Measurements from ENCODE around the gene SLAMF9.
A peak's percentile ranks its signal among the peaks of the same experiment; 100 is the strongest.

The SLAMF9 gene

GRCh38 chr1:159974350-159974965 lies 20.4 kb upstream of the SLAMF9 start:
- no peak for DNase-seq (ENCODE audit: low read depth)

GRCh38 chr1:159973350-159973940 lies 19.4 kb upstream of the SLAMF9 start:
- DNase-seq (ENCODE audit: low read depth), result no peak

- no peak for DNase-seq (ENCODE audit: low read depth)
Observed at GRCh38 chr1:159972443-159973205, 18.6 kb upstream of the SLAMF9 start.

- no peak for DNase-seq (ENCODE audit: low read depth)
Observed at GRCh38 chr1:159970932-159971342, 16.9 kb upstream of the SLAMF9 start.

GRCh38 chr1:159968901-159969300 lies 14.9 kb upstream of the SLAMF9 start:
- no peak for DNase-seq (ENCODE audit: low read depth)

- DNase-seq (ENCODE audit: low read depth), result no peak
Observed at GRCh38 chr1:159965263-159965662, 11.2 kb upstream of the SLAMF9 start.

GRCh38 chr1:159964144-159964543 lies 10.1 kb upstream of the SLAMF9 start:
- DNase-seq (ENCODE audit: low read depth), result no peak

- no peak for DNase-seq (ENCODE audit: low read depth)
Observed at GRCh38 chr1:159962176-159962575, 8.1 kb upstream of the SLAMF9 start.

- DNase-seq (ENCODE audit: low read depth), result no peak
Observed at GRCh38 chr1:159961636-159962035, 7.6 kb upstream of the SLAMF9 start.

GRCh38 chr1:159960721-159961381 lies 6.8 kb upstream of the SLAMF9 start:
- DNase-seq (ENCODE audit: low read depth), result peak; percentile 91

GRCh38 chr1:159959451-159959850 lies 5.4 kb upstream of the SLAMF9 start:
- no peak for DNase-seq (ENCODE audit: low read depth)

- DNase-seq (ENCODE audit: low read depth), result no peak
Observed at GRCh38 chr1:159958719-159959380, 4.8 kb upstream of the SLAMF9 start.

- DNase-seq (ENCODE audit: low read depth), result no peak
Observed at GRCh38 chr1:159957824-159958268, 3.8 kb upstream of the SLAMF9 start.

GRCh38 chr1:159955456-159955855 lies 1.4 kb upstream of the SLAMF9 start:
- DNase-seq (ENCODE audit: low read depth), result no peak

GRCh38 chr1:159952932-159953331 lies 1.1 kb downstream of the SLAMF9 start:
- no peak for DNase-seq (ENCODE audit: low read depth)

- no peak for DNase-seq (ENCODE audit: low read depth)
Observed at GRCh38 chr1:159951551-159951950, 2.5 kb downstream of the SLAMF9 start.

GRCh38 chr1:159951016-159951415 lies 3.0 kb downstream of the SLAMF9 start:
- no peak for DNase-seq (ENCODE audit: low read depth)

GRCh38 chr1:159949981-159950381 lies 4.1 kb downstream of the SLAMF9 start:
- no peak for DNase-seq (ENCODE audit: low read depth)

GRCh38 chr1:159949123-159949522 lies 4.9 kb downstream of the SLAMF9 start:
- DNase-seq (ENCODE audit: low read depth), result no peak

GRCh38 chr1:159947942-159948341 lies 6.1 kb downstream of the SLAMF9 start:
- DNase-seq (ENCODE audit: low read depth), result no peak

- no peak for DNase-seq (ENCODE audit: low read depth)
Observed at GRCh38 chr1:159946242-159947187, 7.5 kb downstream of the SLAMF9 start.
